ENCODE results near the gene CABP7.

CABP7 gene

DNA sequence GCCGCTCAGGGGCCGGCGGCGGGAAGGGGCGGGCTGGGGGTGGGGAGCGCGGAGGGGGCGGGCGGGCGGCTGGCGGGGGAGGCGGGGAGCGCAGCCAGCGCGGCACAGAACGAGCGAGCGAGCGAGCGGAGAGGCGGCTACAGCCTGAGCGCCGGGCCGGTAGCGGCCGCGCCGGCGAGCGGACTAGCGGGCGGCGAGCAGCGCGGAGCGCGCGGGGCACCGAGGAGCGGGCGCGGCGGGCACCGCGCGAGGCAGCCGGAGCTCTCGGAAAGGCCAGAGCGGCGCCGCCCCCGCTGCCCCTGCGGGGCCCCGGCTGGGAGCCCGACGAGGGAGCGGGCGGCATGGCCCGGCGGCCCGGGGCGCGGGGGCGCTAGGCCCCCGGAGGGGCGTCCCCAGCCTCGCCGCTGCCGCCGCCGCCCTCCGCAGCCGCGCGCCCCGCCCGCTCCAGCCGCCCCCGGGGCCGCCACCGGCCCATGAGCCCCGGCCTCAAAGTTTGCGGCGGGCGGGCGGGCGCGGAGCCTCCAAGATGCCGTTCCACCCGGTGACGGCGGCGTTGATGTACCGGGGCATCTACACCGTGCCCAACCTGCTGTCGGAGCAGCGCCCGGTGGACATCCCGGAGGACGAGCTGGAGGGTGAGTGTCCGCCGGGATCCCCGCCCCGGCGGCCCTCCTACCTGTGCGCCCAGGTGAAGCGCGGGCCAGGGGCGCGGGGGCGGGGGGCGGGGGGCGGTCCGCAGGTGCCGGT lies at the start of gene CABP7:
CABP7 (plus strand) TSS at position 105 of the 747 bp plus-strand sequence; CDS start at position 527, 422 bp downstream.
- peak; percentile 56 for DNase-seq (ENCODE audit: low spot score)

DNA sequence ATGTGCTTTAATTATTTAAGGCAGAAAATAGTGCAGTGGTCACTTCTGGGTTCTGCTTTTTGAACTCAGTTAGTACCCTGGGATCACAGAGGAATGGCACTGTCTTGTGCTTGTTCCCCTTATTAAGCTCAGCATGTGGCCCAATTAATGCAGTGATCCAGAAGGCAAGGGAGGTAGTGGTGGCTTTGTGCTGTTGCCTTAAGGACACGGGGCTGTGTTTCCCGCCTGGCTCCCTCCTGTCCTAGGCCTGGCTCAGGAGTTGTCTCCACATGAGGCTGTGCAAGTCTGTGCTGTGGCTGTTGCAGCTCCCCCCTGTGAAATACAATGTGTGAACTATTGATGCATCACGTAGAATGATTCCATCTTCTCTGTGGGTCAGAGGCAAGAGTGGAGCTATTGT lies 49.2 kb upstream of the CABP7 start:
- no peak for DNase-seq (ENCODE audit: low spot score)

DNA sequence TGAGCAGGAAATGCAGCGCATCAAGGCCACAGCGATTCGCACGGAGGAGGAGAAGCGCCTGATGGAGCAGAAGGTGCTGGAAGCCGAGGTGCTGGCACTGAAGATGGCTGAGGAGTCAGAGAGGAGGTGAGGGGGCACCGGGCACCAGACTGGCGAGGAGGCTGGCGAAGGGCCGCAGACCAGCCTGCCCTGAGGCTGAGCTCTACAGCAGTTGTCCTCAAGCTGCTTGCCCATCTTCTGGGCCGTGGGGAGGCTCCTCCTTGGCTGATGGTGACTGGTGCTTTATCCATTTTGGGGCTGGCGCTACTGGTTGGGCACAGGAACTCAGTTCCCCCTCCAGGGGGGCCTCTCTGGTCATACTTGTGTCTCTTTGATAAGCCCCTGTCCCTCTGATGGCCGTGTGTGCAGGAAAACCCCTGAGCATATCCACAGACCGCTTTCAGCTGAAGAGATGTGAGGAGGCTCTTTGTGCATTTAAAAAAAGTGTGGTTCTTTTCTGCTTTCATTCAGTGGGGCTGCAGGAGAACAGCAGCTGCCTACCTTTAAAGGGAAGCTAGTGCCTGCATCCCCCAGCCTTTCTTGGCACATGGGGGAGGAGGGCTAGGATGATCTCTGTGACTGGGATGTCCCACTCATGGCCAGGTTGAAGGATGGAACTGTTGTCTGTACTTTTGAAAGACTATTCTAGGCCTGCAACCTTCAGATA lies 46.3 kb upstream of the CABP7 start:
- no peak for DNase-seq (ENCODE audit: low spot score)

DNA sequence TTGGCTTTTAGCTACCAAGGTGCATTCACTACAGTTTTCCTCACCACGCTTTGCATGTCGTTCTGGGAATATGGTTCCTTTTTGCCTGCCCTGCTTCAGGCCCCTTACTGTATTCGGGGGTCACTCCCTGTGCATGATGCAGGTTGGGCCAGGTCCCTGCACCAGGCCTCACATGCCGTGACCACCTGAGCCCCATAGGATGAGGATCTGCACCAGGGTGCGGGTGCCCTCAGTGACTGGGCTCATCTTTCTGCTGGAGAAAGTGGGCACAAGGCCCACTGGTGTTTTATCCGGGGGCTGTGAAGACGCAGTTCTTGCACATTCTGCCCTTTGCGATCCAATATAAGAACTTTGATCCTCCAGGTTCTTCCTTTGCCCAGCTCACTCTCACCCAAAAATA lies 45.7 kb upstream of the CABP7 start:
- DNase-seq (ENCODE audit: low spot score): no peak

DNA sequence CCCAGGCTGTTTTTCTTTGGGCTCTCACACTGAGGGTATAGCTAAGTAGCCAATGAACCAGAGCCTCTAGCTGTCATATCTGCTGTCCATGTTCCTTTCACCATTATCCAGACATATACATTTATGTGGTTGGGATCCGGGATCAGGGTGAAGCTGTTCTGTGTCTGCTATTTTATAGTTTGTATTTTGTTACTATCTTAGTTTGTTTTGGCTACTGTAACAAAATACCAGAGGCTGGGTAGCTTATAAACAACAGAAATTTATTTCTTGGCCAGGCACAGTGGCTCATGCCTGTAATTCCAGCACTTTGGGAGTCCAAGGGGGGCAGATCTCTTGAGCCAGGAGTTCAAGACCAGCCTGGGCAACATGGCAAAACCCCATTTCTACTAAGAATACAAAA lies 40.5 kb upstream of the CABP7 start:
- no peak for DNase-seq (ENCODE audit: low spot score)

DNA sequence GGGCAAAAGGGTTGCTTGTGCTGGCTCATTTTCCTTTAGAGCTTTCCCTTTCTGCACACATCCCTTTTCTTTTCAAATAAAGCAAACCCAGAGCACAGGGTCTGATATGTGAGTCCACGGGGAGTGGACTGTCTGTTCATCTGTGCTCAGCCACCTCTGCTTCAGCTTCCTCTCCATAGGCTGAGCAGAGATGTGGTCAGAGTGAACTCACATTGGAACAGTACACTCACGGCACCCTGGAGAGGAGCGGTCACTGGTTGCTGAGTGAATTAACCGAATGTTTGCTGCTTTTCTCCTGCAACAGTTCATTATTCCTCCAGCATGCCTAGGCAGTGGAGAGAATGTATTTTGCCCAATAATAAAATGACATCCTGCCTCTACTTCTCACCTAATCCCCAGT lies 36.3 kb upstream of the CABP7 start:
- no peak for DNase-seq (ENCODE audit: low spot score)

DNA sequence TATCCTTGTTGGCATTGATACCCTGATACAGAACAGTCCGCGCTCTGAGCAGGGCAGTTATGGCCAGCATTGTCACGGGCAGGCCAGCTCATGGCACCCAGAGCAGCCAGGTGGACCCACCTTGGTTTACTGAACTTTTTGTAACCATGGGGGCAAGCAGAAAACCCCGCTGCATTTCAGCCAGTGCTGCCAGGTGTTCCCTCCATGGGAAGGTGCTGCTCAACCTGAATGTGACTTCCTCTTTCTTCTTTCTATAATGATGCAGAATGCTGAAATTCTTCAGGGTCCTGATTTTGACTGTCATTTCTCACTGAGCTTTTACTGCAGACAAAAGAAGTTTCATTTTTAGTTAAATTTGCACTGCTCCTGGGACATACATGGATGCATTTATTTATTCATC lies 35.6 kb upstream of the CABP7 start:
- no peak for DNase-seq (ENCODE audit: low spot score)

DNA sequence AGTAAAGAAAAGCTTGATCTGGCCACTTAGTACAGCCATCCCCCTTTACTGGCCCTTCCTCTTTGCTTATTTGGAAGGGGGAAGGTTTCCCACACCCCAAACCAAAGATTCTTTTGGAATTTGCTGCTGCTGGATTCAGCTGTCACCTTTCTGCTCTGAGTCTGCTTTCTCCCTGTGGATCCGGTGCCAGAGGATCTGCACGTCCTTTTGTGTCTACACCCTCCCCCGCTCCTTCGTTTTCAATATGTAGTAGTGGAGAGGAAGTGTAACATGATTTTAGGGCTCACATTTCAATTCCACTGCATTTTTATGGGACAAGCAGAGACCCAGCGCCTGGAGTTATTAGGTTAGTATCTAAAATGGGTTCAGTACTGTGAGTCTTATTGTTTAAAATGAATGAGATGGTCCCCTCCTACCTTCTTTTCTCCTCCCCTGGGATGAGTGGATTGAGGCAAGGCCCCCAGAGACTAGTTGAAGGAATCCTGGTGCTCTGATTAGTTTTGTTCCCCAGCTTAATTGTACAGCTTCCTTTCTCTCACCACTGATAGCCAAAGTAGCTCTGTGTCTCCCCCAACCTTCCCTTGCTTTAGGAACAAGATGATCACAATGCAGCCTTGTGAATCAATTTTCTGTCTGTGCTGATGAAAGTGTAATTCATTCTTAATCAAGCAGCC lies 30.5 kb upstream of the CABP7 start:
- no peak for DNase-seq (ENCODE audit: low spot score)

DNA sequence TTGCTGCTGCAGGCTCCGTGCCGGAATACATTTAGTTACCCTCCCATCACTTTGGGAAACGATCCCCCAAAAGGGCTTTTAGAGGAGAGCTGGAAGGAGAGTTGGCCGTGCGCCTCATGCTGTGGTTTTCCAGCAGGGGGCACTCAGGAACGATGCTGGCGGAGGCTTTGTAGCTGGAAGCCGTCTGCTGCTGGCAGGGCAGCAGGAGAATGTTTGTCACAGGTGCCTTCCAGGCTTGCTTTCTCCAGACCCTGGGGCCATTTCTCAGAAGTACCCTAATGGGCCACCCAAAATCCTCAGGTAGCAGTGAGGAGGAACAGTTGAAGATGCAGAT lies 30.0 kb upstream of the CABP7 start:
- peak; percentile 76 for DNase-seq (ENCODE audit: low spot score)

DNA sequence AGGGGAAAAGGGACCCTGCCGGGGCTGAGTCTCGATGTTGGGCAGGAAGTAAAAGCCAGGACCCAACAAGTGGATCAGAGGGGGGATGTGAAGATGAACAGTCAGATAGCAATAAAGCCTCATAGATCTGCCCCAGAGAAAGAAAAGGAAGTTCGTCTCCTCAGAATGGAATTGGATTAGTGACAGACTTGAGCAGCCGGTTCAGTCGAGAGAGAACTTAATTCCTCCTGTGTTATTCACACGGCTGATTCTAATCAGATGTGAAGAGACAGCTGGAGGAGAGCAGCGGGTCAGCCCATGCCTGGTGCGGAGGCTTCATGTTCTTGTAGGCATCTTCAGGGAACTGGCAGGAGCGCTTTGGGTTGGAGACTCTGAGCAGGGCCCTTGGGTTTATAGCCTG lies 29.3 kb upstream of the CABP7 start:
- DNase-seq (ENCODE audit: low spot score): no peak

DNA sequence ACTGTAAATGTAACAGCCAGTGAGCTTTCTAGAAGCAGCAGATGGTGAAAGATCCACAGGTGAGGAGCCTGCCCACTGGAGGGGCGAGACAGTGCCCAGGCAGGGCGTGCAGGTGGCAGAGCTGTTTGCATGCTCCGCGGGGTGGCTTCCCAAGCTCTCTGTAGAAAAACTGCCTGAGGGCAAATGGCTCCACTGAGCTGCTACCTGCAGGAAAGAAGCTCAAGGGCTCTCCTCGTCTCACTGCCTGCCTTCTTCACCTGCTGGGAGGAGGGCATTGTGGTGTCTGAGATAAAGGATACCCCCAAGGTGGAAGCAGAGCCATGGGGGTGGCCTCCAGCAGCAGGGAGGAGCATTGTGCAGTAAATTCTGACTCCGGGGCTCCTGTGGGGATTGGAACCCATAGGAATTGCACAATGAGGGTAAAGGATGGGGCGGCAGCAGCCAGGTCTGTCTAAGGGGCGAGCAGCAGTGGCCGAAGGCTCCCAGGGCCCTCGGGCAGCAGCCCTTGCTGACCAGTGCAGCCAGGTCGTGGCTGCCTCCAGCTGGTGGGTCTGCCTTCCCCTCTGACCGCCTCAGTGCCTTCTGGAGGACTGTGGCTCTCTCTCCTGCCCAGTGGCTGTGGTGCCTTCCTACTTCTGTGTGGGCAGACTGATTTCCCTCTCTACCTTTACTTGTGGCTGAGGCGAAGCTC lies 28.0 kb upstream of the CABP7 start:
- no peak for DNase-seq (ENCODE audit: low spot score)

DNA sequence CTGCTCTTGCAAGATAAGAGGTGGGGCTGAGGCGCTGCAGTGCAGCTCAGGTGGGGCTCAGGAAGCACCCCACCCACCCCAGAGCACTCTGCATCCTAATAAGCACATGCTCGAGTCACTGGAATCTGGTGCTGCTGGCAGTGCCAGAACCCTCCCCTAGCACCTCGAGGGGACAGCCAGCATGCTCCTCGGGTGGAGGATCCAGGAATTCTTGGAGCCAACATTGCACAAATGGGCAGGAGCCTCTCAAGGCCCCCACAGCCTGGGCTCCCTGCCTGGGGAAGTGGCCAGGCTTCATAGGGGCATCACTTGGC lies 27.5 kb upstream of the CABP7 start:
- DNase-seq (ENCODE audit: low spot score): no peak

DNA sequence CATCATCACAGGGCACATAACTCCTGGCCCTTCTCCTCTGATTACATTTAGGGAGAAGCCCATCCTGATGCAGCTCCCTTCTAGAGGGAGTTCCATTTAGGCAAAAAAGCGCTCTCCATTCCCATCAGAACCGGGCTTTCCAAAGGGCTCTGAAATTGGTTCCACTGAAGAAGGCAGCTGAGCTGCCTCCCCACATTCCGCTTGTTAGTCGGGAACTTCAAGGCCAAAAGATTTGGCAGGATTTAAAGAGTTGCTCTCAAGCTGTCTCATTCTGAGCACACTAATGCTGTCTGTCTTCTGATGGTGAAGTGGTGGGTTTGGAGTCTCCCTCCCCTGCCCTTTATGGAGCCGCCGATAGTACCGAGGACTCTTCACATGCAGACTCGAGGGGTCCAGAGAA lies 26.6 kb upstream of the CABP7 start:
- no peak for DNase-seq (ENCODE audit: low spot score)

DNA sequence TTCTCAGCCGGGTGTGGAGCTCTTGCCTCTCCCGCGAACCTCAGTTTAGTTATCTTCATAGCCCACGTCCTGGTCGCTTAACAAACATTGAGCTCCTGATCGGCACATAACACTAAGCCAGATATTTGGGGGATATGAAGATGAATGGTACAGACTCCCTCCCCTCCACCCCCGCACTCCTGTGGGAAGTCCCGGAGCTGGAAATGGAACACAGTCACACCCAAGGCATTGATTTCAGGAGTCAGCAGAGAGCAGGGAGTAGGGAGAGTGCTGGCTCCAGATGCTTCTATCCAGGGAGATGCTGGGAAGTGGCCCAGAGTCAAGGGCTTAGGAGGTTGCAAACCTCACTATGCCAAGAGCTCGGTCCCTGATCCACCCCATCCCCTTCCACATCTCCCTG lies 26.1 kb upstream of the CABP7 start:
- DNase-seq (ENCODE audit: low spot score): no peak

DNA sequence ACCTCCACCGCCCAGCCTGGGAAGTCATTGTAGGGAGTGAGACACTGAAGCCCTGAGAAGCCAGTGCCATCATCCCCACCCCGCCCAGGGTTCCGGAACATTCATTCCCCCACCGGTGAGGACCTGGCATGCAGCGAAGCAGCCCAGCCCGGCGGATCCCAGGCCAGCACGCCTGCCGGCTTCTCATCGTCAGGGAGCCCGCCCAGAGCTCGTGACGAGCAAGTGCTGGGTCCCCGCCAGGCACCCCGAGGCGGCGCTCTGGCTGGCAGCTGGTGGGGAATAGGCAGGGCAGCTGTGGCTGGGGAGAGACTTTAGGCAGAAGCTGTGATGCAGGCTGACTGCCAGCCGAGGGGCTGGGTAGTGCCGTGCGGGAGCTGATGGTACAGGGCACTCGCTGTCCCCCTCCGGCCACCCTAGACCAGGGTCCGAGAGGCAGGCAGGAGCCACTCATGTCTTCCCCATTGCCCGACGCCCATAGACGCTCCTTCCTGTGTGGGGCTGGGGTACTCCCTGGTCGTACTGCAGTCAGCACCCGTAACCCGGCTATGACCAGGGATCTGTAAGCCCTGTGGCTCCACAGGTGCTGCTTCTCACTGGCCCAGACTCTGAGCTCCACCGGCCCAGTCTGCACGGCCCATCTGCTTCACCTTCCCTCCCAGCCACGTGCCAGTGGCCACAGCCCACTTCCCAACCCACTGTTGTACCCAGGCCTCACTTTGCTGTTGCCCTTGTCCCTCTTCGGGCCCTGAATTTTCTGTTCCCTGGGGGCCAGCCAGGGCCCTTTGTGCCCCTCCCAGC lies 24.5 kb upstream of the CABP7 start:
- DNase-seq (ENCODE audit: low spot score): no peak

DNA sequence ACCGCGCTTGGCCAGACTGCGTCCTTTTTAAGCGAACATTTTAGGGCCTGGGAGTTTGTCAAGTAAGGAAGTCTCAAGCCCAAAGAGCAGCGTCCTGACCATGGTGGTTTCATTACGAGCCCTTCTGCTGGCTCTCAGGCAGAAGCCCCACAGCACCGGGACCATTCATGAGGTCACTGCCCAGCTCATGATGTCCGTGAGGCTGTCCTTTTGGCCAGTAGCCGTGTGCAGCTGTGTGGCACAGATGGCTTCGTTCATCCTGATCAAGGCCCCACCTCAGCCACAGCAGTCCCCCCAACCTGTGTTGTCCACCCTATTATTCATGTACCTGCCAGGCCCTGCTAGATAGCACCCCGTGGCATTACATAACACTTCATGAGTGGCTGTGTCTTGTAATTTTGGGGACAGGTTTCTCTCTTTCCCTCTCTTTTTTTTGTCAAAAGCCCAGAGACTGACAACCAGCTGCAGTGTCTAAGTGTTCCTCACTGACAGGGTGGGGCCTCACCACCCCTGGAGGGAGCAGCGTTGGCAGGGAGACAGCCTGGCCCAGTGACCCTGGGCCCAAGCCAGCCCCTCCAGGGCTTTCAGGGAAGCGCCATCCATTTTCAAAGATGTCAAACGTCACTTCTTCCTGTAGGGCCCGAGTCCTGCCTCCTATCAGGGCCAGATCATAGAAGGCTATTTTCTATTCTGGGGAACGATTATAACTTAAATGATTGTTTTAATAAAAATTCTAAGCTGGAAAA lies 21.8 kb upstream of the CABP7 start:
- no peak for DNase-seq (ENCODE audit: low spot score)

DNA sequence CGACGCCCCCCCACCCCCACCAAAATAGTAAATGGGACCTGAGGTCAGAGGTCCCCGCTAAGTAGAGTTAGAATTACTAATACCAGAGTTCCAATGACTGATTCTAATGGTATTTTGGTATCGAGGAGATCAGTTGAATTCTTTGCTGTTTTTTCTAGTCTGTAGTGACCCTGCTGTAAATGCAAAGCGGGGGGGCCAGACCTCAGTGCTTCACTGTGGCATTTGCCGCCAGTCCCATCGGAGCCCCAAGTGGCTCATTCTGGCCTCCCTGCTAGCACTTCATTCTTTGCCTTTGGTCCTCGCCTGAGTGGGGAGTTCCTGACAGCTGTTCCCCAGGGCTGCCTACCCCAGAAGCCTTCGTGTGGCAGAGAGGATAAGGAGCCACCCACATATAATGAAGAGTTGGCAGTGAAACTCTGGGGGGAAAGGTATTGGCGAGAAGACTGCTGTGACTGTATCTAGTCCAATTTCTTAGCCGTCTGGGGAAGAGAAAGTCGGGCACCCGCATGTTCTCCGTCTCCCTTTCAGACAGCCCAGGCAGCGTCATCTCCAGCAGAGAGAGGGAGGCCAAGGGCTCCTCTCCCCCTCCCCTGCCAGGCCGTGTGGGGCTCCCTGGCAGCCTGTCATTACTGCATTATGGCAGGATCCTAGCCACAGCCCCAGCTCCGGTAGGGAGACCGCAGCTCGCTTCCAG lies 19.4 kb upstream of the CABP7 start:
- no peak for DNase-seq (ENCODE audit: low spot score)

DNA sequence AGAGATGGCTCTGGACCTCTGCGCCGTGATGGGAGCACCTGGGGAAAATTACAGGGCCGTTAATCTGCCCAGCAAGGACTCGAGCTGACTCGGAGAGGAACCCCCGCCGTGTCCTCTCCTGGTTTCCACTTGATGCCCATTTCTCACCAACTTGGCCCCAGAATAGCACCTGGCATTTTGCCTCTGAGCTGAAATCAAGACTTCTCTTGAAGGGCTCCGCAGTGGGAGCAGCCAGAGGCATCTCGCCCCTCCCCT lies 19.0 kb upstream of the CABP7 start:
- no peak for DNase-seq (ENCODE audit: low spot score)

DNA sequence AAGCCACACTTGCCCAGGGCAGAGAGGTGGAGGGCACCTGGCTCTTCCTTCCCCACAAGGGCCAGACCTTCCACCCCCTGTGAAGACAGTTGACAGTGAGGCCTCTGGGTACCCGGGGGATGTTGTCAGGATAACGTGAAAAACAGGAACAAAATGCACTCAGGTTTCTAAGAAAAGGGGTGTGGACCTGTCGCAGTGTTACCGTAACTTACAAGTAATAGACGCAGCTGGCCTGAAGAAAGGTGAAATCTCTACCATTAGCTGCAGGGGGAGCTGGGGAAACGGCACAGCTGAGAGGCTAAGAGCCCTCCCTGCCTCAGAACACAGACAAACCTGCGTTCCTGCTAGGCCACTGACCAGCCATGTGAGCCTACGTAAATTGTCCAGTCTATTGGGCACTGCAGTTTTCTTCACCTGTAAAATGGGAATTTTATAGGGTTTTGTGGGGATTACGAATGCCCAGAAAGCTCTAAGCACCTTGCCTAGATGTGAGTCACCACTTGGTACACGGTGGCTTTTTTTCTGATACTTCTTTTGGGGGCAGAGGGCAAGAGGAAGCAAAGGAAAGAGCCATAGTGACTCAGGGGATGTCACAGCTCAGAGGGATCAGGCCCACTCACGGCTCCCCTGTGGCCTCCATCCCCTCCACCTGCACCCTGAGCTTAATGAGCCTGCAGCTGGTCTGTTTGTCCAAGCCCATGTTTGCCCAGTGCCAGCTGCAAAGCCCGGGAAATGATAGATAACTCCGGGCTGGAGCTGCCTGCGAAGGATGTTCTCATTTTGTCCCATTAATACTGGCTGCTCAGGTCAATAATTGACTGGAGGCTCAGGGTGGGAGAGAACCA lies 18.4 kb upstream of the CABP7 start:
- DNase-seq (ENCODE audit: low spot score): no peak

Measured in AG20443 (cell line).